ENCODE data around the gene KCNK7.

- TF ChIP-seq CTCF (IDR thresholded peaks at IDR 0.05; ENCODE audit: insufficient read depth, low read depth, low read length) (no peak), EZH2 (IDR thresholded peaks at IDR 0.05; ENCODE audit: insufficient read depth, low read length) (no peak)
These were observed 14.8 kb upstream of the KCNK7 start for GRCh38 chr11:65610404-65610803.

All from astrocyte (in vitro differentiated cells and primary cell).